T-cell (primary cell): ENCODE results near the gene CD27. TPM values are rescaled to one million over a fixed set of nuclear protein-coding genes. Genes with fewer than 3 reads are reported as not detected.

Experiments used
- ATAC-seq, 4 experiments: fragments of 200-7000 bp in 3 of 4; fragments of 150-1000 bp in 1 of 4; cut with Tn5 transposase; replicated peaks in 1 of 4; 1 replicate in 3 of 4; 2 replicates in 1 of 4; pipeline ENCODE4 v1.10.0; 2021; ENCODE audit warnings: moderate library complexity in 3 of 4, mild to moderate bottlenecking in 2 of 4, moderate number of reproducible peaks in 1 of 4
- CTCF ChIA-PET, 2 donors: fragments of 300-600 bp; sonication (Branson Sonifier 250); formaldehyde crosslinking; loops; one replicate each; lab custom pipeline; 2022; ENCODE audit warnings: antibody characterized with exemption in 2 of 2; lab: Charles Lee
- POLR2A ChIA-PET, 2 donors: fragments of 300-600 bp; sonication (Branson Sonifier 250); formaldehyde crosslinking; loops; one replicate each; lab custom pipeline; 2022; ENCODE audit warnings: antibody characterized with exemption in 2 of 2; lab: Charles Lee
- DNase-seq, 35 experiments: peaks; one replicate each; pipeline versions ENCODE4 v3.0.0 to v3.0.0-alpha.2; 2013 to 2023
- H3K27ac ChIP-seq: one replicate; pipeline ENCODE4 v1.5.1; 2013; ENCODE audit warnings: low read length
- H3K27me3 ChIP-seq, 2 experiments: replicated peaks in 1 of 2; 1 replicate in 1 of 2; 2 replicates in 1 of 2; pipeline versions ENCODE4 v1.6.1 to v1.7.0; 2013; ENCODE audit warnings: low read length in 1 of 2, mixed read lengths in 1 of 2; ENCODE audit not compliant: control insufficient read depth in 2 of 2, insufficient read depth in 2 of 2; ENCODE audit errors: extremely low read depth in 1 of 2
- H3K36me3 ChIP-seq, 2 donors: 1 replicate in 1 of 2; 2 replicates in 1 of 2; pipeline versions ENCODE4 v1.6.1 to v1.7.0; 2013; ENCODE audit warnings: low read length in 1 of 2; ENCODE audit not compliant: control insufficient read depth in 2 of 2, insufficient read depth in 1 of 2; ENCODE audit errors: extremely low read depth in 1 of 2
- H3K4me1 ChIP-seq, 2 experiments: 1 replicate in 1 of 2; 2 replicates in 1 of 2; pipeline versions ENCODE4 v1.6.1 to v1.7.0; 2013; ENCODE audit warnings: low read length in 2 of 2, mixed read lengths in 1 of 2; ENCODE audit not compliant: insufficient read depth in 2 of 2, control insufficient read depth in 1 of 2; ENCODE audit errors: extremely low read depth in 1 of 2
- H3K4me3 ChIP-seq, 2 donors: 1 replicate in 1 of 2; 2 replicates in 1 of 2; pipeline versions ENCODE4 v1.5.1 to v1.7.0; 2013; ENCODE audit warnings: mild to moderate bottlenecking in 2 of 2, low read length in 1 of 2, moderate library complexity in 1 of 2; ENCODE audit not compliant: control insufficient read depth in 1 of 2; ENCODE audit errors: extremely low read depth in 1 of 2
- H3K9me3 ChIP-seq: 2 replicates; pipeline ENCODE4 v1.7.0; 2013
- H3K27ac Mint-ChIP-seq, 2 donors: one replicate each; pipeline ENCODE4 v1.8.0; 2020 to 2021; ENCODE audit warnings: mild to moderate bottlenecking in 2 of 2, mixed read lengths in 2 of 2
- H3K27me3 Mint-ChIP-seq, 2 donors: one replicate each; pipeline ENCODE4 v1.8.0; 2021 to 2022; ENCODE audit warnings: mixed read lengths in 2 of 2
- H3K36me3 Mint-ChIP-seq: one replicate; pipeline ENCODE4 v1.8.0; 2021; ENCODE audit warnings: mixed read lengths
- H3K4me1 Mint-ChIP-seq, 3 donors: one replicate each; pipeline ENCODE4 v1.8.0; 2020 to 2022; ENCODE audit warnings: mixed read lengths in 3 of 3, mild to moderate bottlenecking in 1 of 3
- H3K4me3 Mint-ChIP-seq, 3 donors: one replicate each; pipeline ENCODE4 v1.8.0; 2020 to 2022; ENCODE audit warnings: mild to moderate bottlenecking in 3 of 3, mixed read lengths in 3 of 3, moderate library complexity in 3 of 3
- H3K9me3 Mint-ChIP-seq, 3 donors: one replicate each; pipeline ENCODE4 v1.8.0; 2020 to 2022; ENCODE audit warnings: mixed read lengths in 3 of 3
- WGBS: methylation state at CpG from one replicate; pipeline ENCODE4 v1.1.5; 2013; ENCODE audit warnings: missing lambda C conversion rate; ENCODE audit not compliant: insufficient coverage; 5-methylcytosine and 5-hydroxymethylcytosine counted together
- total RNA-seq, 35 experiments: library from RNA in 6 of 35; stranded (reverse) in 6 of 35; fragments of 120-200 nt in 1 of 35; gene quantifications; one replicate each; pipeline versions ENCODE4 v1.2.1 to v1.2.4 and lab custom pipeline; 2013 to 2026

CD27 gene
- total RNA-seq, 5 donors from 2014 or later (not counting 1 experiment from before 2014, with no cell fraction given), result 94.0 to 140 (median 138) TPM

- ChIA-PET CTCF (interaction anchor here (0.5 to 4.2 kb wide), 16 partner anchors 8 to 128 kb away, joined by 3 to 25 read pairs (median 7); partner anchors contain the start of genes VAMP1 (in 2 of the 2), CD27 (in 1 of the 2) and TAPBPL (in 1 of the 2)), POLR2A (interaction anchor here in 1 of 2 donors (0.6 to 2.7 kb wide), 5 partner anchors 8 to 333 kb away, joined by 3 to 18 read pairs (median 11); partner anchors contain the start of genes GAPDH, TAPBPL and VAMP1)
- WGBS, result 67% methylated on average over 11 of the region's 14 CpGs
- Histone ChIP-seq H3K9me3 (no peaks in the 10 kb centered on the region), H3K4me1 (peaks cover 58 to 86% of the 10 kb centered on the region in 2 experiments), H3K27ac (peak overlapping the region; percentile 92), H3K27me3 (no peaks in the 10 kb centered on the region), H3K36me3 (peaks cover 22 to 83% of the 10 kb centered on the region in 2 donors), H3K4me3 (peak overlapping the region; percentile 26 to 30)
- H3K27me3 Mint-ChIP-seq, result no peaks in the 10 kb centered on the region
- DNase-seq, result peak in 10 of 35 experiments; percentile 23 to 74 (median 29)
- H3K9me3 Mint-ChIP-seq, result no peaks in the 10 kb centered on the region
- H3K36me3 Mint-ChIP-seq, result peaks cover 70% of the 10 kb centered on the region
- H3K27ac Mint-ChIP-seq, result peak overlapping the region; percentile 98
- peak overlapping the region; percentile 69 to 81 (median 69) for H3K4me3 Mint-ChIP-seq
- peak in 2 of 4 experiments; percentile 17 to 59 for ATAC-seq
- peaks cover 86 to 92% (median 91%) of the 10 kb centered on the region in 3 donors for H3K4me1 Mint-ChIP-seq
Measured at GRCh38 chr12:6462234-6462995, 17.7 kb downstream of the CD27 start.

DNA sequence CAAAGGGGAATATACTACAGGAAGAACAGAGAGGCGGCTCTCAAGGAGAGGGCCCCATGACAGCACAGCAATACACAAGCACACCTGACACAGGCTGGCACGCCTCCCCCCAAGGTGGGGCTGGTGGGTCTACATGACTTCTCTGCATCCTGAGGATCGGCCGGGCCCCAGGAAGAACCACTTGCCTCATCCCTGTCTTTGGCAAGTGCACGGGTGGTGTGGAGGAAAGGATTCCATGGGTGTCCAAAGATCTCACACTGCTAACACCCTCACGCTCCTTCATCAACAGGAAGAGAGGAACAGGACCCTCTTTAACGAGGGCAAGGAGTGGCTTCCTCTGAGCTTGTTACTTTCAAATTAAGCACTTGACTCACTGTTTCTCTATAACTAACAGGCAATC lies 18.5 kb downstream of the CD27 start:
- ATAC-seq, result peak; percentile 19 to 43 (median 41)
- H3K4me3 Mint-ChIP-seq, result peak overlapping the region; percentile 69 to 81 (median 69)
- H3K36me3 ChIP-seq, result peaks cover 17 to 77% of the 10 kb centered on the region in 2 donors
- H3K27ac Mint-ChIP-seq, result peak overlapping the region; percentile 98
- CTCF ChIA-PET, result interaction anchor here (0.6 to 4.2 kb wide), 10 partner anchors 8 to 128 kb away, joined by 3 to 25 read pairs (median 5); partner anchors contain the start of gene VAMP1 (in 1 of the 2)
- H3K4me1 ChIP-seq, result peaks cover 59 to 88% of the 10 kb centered on the region in 2 experiments
- peaks cover 92 to 96% (median 96%) of the 10 kb centered on the region in 3 donors for H3K4me1 Mint-ChIP-seq
- no peaks in the 10 kb centered on the region for H3K9me3 Mint-ChIP-seq
- no peaks in the 10 kb centered on the region for H3K27me3 Mint-ChIP-seq
- WGBS, result no CpG with 5 or more reads among the region's 7 CpGs
- H3K9me3 ChIP-seq, result no peaks in the 10 kb centered on the region
- no peaks in the 10 kb centered on the region for H3K27me3 ChIP-seq
- peak in 10 of 35 experiments; percentile 18 to 57 (median 40) for DNase-seq
- POLR2A ChIA-PET, result interaction anchor here (0.6 to 1.2 kb wide), 5 partner anchors 10 to 1710 kb away, joined by 3 to 6 read pairs (median 3); partner anchors contain the start of gene TAPBPL (in 1 of the 2)
- H3K4me3 ChIP-seq, result peak overlapping the region; percentile 22 to 40
- H3K36me3 Mint-ChIP-seq, result peaks cover 69% of the 10 kb centered on the region
- peak overlapping the region; percentile 92 for H3K27ac ChIP-seq

DNA sequence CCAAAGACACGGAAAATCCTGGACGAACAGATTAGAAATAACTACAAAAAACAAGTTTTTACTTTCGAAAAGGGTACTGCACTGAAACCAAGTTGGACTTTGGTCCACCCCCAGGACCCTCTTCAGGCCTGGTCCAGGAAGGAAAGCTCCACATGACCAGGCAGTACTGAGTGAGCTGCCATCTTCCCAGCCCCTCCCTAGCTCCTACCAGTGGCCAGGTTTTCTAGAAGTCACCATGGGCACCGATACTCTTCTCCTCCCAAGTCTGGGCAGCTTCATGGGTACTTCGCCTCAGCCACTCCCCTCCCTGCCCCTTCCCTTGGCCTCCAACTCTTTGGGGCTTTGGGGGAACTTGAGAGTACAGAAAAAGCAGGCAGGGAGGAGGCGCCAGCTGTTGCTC lies 19.1 kb downstream of the CD27 start:
- 76% methylated on average over 3 of the region's 6 CpGs for WGBS
- Mint-ChIP-seq H3K4me3 (peak overlapping the region; percentile 69 to 81 (median 69)), H3K4me1 (peaks cover 92 to 97% (median 96%) of the 10 kb centered on the region in 3 donors), H3K9me3 (no peaks in the 10 kb centered on the region), H3K27me3 (no peaks in the 10 kb centered on the region), H3K36me3 (peaks cover 68% of the 10 kb centered on the region), H3K27ac (peak overlapping the region; percentile 98)
- peaks cover 17 to 71% of the 10 kb centered on the region in 2 donors for H3K36me3 ChIP-seq
- H3K4me1 ChIP-seq, result peaks cover 65 to 85% of the 10 kb centered on the region in 2 experiments
- ATAC-seq (no peak), DNase-seq (no peak)
- peak overlapping the region; percentile 92 for H3K27ac ChIP-seq
- POLR2A ChIA-PET, result interaction anchor here (0.6 to 1.2 kb wide), 5 partner anchors 11 to 1710 kb away, joined by 3 to 6 read pairs (median 3); partner anchors contain the start of gene TAPBPL (in 1 of the 2)
- no peaks in the 10 kb centered on the region for H3K27me3 ChIP-seq
- CTCF ChIA-PET, result interaction anchor here (0.6 to 4.2 kb wide), 9 partner anchors 15 to 129 kb away, joined by 3 to 25 read pairs (median 5); no protein-coding TSS in a partner anchor
- peak overlapping the region in 1 of 2 donors; percentile 40 for H3K4me3 ChIP-seq
- no peaks in the 10 kb centered on the region for H3K9me3 ChIP-seq

DNA sequence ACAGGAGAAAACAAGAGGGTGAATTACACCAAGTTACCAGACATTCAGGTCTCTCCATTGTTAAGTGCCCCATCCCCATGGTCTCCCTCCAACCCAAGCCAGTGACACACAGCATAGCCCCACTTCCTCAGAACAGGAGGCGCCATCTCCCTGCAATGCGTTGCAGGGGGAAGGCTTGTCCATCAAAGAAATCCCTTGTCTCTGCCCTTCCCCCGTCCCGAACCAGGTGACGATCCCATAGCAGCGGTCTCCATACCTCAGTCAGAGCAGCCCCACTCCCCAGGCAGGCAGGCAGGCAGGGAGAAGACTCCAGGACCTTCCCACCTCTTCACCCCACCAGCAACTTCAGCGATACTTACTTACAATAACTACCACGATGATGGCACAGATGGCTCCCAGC lies 19.8 kb downstream of the CD27 start:
- DNase-seq, result no peak
- Histone ChIP-seq H3K4me1 (peaks cover 71 to 87% of the 10 kb centered on the region in 2 experiments), H3K9me3 (no peaks in the 10 kb centered on the region), H3K4me3 (peak overlapping the region in 1 of 2 donors; percentile 17), H3K27ac (peak overlapping the region; percentile 92), H3K27me3 (no peaks in the 10 kb centered on the region), H3K36me3 (peaks cover 17 to 64% of the 10 kb centered on the region in 2 donors)
- Mint-ChIP-seq H3K9me3 (no peaks in the 10 kb centered on the region), H3K4me3 (peak overlapping the region in 2 of 3 donors; percentile 14 to 81), H3K27me3 (no peaks in the 10 kb centered on the region), H3K27ac (peak overlapping the region; percentile 98), H3K4me1 (peaks cover 93 to 97% (median 96%) of the 10 kb centered on the region in 3 donors), H3K36me3 (peaks cover 62% of the 10 kb centered on the region)
- WGBS, result 84% methylated on average over 7 of the region's 8 CpGs
- POLR2A ChIA-PET, result interaction anchor here (0.7 to 2.0 kb wide), 2 partner anchors 41 to 94 kb away, joined by 3 to 4 read pairs; no protein-coding TSS in a partner anchor
- ATAC-seq, result no peak
- CTCF ChIA-PET, result interaction anchor here (0.5 to 3.0 kb wide), 30 partner anchors 8 to 141 kb away, joined by 3 to 45 read pairs (median 7); partner anchors contain the start of genes CD27 (in 2 of the 2) and TAPBPL (in 2 of the 2)

GRCh38 chr12:6465467-6466183 lies 20.9 kb downstream of the CD27 start:
- peak overlapping the region; percentile 5 for H3K27ac ChIP-seq
- Mint-ChIP-seq H3K27ac (peak overlapping the region; percentile 89 to 96), H3K4me3 (peak overlapping the region in 1 of 3 donors; percentile 52), H3K27me3 (no peaks in the 10 kb centered on the region), H3K36me3 (peaks cover 60% of the 10 kb centered on the region), H3K9me3 (no peaks in the 10 kb centered on the region), H3K4me1 (peaks cover 90 to 91% (median 91%) of the 10 kb centered on the region in 3 donors)
- H3K4me3 ChIP-seq, result no peak overlapping the region
- peaks cover 67 to 81% of the 10 kb centered on the region in 2 experiments for H3K4me1 ChIP-seq
- ATAC-seq (no peak), DNase-seq (peak in 13 of 35 experiments; percentile 17 to 83 (median 43))
- peaks cover 13 to 54% of the 10 kb centered on the region in 2 donors for H3K36me3 ChIP-seq
- H3K27me3 ChIP-seq, result no peaks in the 10 kb centered on the region
- POLR2A ChIA-PET, result interaction anchor here (0.5 to 2.0 kb wide), 7 partner anchors 14 to 72 kb away, joined by 3 to 5 read pairs (median 4); partner anchors contain the start of genes CD27 (in 1 of the 2) and TAPBPL (in 1 of the 2)
- WGBS, result 47% methylated on average over 5 of the region's 6 CpGs
- CTCF ChIA-PET, result interaction anchor here (0.6 to 2.2 kb wide), 36 partner anchors 9 to 142 kb away, joined by 3 to 45 read pairs (median 6); partner anchors contain the start of genes CD27 (in 2 of the 2) and TAPBPL (in 2 of the 2)
- no peaks in the 10 kb centered on the region for H3K9me3 ChIP-seq
